Measurements from ENCODE around the gene IL4R.
"Not testable (repeated sequence)": the region's sequence is repeated elsewhere in the genome, so short reads cannot be mapped to it uniquely, and the experiment has no call there.

Gene IL4R

DNA sequence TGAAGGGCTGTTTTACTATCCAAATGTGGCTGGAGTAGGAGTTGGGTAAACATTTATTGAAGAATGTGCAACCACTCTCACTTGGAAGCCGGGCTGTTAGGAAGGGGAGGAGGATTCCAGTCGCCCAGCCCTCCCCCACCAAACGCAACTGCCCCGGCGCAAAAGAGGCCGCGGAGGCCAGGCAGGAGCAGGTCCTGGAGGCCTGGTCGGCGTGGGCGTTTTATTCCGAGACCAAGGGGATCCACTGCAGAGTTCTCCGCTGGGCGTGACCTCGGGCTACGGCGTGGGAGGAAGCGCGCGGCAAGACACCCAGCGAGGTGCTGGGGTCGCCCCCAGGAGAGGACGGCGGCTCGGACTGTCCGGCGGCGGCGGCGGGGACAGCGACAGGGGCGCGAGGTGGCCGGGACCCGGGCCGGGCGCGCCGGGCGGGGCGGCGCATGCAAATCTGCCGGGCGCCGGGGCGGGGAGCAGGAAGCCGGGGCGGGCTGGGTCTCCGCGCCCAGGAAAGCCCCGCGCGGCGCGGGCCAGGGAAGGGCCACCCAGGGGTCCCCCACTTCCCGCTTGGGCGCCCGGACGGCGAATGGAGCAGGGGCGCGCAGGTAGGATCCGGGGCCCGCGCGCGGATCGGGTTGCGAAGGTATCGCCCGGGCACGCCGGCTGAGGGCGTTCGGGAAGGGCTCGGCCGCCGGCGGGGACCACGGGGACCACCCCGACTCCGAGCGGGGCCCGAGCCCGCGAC, at the start of gene IL4R:
TSS of gene IL4R (plus strand) at position 553 of the 739 bp plus-strand sequence. CDS start 26,230 bp downstream, outside the sequence.
- DNase-seq, result no peak

DNA sequence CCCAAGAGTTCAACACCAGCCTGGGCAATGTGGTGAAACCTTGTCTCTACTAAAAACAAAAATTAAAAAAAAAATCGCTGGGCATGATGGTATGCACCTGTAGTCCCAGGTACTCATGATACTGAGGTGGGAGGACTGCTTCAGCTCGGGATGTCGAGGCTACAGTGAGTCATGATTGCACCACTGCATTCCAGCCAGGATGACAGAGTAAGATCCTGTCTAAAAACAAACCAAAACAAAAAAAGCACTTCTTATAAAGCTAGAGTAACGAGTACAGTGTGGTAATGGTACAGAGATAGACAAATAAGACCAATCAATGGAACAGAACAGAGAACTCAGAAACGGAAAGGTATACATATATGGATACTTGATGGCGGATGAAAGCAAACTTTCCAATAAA, 49.6 kb upstream of the IL4R start:
- no peak for DNase-seq

DNA sequence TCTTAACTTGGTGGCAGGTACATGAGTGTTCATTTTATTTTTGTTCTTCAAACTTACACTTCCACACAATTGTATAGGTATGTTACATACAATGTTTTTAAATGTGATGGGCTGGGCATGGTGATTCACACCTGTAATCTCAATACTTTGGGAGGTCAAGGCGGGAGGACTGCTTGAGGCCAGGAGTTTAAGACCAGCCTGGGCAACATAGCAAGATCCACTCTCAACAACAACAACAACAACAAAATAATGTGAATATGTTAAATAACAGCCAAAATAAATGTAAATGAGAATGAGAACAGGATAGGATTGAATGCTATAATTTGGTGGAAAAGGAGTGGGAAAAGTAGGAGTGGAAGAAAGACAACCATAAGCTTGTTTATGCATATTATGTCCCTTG, 47.8 kb upstream of the IL4R start:
- DNase-seq, result no peak

DNA sequence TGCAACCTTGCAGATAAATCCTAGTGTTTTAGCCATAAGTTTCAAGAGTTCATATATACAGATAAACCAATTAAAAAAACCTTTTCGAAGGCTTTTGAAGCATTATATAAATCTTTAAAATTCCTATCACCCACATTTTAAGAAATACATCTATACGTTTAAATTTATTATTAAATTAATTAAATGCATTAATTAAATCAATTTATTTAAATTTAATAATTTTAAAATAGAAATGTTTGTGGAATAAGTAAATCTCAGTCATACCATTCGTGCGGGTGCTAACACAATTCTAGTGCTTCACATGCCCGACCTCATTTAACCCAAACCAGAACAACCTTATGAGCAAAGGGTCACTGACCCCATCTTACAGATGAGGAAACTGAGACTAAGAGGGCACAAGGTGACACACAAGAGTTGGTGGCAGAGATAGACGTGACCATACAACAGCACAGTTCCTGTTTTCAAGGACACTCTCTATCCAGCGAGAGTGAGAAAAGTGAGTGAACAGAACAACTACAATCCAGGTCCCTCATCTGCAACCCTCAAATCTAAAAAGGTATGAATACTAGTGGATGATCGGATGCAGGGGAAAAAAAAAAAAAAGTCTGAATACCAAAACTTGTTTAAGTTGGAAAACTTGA, 46.6 kb upstream of the IL4R start:
- DNase-seq, result no peak

DNA sequence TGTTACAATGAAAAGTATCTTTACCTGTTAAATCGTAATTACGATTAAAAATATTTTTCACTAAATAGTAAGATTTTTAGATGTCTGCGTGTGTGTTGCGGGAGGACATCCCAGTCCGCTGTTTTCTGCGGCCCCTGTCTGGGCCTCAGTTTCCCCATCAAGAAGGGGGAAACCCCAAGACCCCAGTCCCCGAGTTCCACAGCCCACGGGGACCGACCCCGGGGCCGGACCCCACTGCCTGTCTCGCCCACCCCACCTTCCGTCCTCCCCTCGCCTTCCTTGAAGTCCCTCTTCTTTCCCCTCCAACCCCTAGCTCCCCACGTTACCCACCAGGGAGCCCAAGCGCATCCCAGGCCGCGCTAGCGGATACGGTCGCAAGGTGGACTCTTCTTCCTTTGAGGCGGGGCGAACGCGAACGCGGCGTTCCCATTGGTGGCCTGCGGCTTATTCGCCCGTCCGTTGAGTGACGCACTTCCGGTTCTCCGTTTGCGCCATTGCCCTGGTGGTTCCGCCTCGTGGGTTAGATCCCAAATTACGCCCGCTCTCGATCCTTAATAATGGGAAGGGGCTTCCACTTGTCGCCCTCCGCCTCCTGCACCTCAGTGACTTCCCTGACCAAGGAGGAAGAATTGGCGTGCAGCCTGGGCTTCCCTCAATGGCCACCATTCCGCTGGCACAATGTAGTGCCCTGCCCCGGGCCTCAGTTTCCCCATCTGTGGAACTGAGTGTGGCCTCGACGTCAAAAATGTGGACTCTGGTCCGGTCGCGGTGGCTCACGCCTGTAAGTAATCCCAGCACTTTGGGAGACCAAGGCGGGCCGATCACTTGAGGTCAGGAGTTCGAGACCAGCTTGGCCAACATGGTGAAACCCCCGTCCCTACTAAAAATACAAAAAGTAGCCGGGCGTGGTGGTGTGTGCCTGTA, 45.1 kb upstream of the IL4R start, which contains the start of gene NSMCE1:
TSS of gene NSMCE1 (minus strand) at position 397 of the 924 bp plus-strand sequence. CDS start 11,202 bp downstream, outside the sequence.
- peak; percentile 80 for DNase-seq

DNA sequence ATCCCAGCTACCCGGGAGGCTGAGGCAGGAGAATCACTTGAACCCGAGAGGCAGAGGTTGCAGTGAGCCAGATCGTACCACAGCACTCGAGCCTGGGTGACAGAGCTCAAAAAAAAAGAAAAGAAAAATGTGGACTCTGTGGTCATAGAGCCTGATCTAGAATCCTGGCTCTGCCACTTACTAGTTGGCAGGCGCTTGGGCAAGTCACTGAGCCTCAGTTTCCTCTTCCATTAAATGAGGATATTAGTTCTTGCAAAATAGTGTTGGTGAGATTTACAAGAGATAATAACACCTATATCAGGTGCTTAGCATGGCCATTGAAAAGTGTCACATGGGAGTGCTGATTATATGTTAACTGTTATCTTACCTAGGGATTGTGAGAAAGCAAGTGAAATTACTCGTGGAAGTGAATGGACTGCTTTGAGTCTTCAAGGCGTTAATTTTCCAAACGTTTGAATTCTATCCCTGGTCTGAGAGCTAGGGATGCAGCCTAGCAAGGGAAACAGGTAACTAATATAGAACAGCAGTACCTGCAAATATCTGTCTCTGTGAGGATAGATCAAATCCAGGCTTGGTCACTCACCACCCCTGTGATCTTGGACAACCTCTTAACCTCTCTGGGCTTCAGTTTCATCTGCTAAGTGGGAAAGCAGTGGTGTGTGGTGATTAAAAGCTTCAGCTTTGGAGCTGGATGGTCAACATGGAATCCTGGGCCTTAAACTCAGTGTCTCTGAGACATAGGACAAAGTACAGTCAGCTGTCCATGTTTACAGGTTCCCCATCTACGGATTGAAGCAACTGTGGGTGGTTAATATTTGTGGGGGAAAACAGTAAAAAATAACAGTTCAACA, 44.2 kb upstream of the IL4R start:
- DNase-seq, result no peak

DNA sequence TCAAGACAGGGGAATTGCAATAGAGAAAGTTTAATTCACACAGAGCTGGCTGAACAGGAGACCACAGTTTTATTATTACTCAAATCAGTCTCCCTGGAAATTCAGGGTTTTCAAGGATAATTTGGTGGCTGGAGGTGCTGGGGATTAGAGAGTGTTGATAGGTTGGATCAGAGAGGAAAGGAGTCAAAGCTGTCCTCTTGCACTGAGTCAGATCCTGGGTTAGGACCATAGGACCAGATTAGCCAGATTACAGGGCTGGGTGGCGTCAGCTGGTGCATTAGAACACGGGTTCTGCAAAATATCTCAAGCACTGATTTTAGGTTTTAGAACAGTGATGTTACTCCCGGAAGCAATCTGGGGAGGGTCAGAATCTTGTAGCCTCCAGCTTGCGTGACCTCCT, 43.4 kb upstream of the IL4R start:
- DNase-seq, result no peak

DNA sequence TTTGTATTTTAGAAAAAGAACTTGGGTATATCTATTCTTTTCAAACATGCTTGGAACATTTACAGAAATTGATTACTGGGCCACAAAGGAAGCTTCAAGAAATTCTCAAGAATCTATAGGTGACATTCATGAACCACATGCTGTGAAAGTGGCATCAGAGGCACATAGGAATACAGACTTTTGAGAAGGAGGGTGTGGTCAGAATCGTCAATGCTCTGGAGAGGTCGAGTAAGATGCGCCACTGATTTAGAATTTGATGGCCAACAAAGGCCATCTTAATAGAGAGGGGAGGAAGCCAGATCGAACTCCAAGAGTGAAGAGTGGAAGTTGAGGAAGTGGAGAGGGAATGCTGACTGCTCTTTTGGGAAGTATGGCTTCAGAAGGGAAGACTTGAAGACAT, 41.7 kb upstream of the IL4R start:
- DNase-seq, result no peak

DNA sequence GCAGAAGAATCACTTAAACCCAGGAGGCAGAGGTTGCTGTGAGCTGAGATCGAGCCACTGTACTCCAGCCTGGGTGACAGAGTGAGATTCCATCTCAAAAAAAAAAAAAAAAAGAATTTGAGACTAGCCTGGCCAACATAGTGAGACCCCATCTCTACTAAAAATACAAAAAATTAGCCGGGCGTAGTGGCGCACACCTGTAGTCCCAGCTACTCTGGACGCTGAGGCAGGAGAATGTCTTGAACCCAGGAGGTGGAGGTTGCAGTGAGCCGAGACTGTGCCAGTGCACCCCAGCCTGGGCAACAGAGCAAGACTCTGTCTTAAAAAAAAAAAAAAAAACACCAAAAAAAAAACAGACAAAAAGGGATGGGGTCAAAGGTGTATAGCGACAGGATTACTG, 41.1 kb upstream of the IL4R start:
- DNase-seq, result not testable (repeated sequence)

DNA sequence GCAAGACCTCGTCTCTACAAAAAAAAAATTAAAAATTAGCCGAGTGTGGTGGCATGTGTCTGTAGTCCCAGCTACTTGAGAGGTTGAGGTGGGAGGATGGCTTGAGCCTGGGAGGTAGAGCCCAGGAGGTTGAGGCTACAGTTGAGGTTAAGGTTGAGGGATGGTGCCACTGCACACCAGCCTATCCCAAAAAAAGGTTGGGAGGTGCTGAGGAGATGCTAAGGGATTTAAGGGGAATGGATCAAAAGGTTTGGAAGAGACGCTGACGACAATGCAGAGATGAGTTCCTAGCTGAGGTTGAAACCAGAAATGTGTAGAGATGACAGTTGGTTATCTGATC, 40.5 kb upstream of the IL4R start:
- no peak for DNase-seq

DNA sequence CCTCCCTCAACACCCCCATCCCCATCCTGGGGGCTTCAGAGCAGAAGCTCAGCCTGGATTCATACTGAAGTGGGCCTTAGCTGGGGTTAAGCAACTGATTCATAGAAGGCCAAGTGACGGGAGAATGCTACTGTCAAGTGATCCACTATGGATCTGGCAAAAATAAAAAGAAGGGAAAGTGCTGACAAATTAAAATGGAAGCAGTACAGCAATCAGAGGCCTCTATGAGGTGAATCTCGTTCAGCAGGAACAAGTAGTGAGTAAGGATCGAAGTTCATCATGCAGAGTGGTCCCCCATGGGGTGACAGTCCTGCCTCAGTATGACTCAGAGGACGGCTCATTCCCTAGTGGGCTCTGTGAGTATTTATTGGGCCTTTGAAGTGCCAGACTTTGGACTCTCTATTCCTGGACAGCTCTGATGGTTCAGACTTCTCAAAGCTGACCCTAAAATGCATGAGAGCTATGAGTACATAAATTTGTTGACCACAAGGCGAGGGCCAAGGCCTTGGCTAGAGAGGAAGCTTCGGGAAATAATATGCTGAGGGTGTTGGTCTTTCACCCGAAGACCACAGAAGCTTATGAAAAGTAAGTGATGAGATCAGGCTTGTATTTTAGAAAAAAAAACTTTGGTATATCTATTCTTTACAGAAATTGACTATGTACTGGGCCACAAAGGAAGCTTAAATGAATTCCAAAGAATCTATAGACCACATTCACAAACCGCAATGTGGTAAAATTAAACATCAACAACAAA, 39.9 kb upstream of the IL4R start:
- DNase-seq, result no peak

DNA sequence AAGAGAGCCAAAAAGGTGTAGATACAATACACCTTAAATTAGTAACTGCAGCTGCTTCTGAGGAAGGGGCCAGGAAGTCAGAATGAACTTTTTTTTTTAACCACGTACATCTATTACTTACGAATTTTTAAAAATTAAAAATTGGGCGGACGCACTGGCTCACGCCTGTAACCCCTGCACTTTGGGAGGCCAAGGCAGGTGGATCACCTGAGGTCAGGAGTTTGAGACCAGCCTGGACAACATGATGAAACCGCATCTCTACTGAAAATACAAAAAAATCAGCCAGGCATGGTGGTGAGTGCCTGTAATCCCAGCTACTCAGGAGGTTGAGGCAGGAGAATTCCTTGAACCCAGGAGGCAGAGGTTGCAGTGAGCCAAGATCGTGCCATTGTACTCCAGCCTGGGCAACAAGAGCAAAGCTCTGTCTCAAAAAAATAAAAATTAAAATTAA, 39.3 kb upstream of the IL4R start:
- not testable (repeated sequence) for DNase-seq

DNA sequence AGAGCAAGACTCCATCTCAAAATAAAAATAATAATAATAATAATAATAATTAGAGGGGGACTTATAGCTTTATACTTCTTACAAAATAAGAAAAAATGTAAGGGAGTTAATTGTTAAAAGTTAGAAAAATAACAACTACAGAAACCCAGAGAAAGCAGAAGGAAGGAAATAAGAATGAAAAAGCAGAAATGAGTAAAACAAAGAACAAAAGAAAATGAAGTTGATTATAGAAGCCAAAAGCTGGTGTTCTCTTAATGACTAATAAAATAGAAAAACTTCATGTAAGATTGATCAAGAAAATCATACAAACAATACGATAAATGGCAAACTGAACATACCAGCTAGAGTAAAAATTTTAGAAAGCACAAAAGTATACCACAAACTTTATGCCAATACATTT, 38.4 kb upstream of the IL4R start:
- no peak for DNase-seq

DNA sequence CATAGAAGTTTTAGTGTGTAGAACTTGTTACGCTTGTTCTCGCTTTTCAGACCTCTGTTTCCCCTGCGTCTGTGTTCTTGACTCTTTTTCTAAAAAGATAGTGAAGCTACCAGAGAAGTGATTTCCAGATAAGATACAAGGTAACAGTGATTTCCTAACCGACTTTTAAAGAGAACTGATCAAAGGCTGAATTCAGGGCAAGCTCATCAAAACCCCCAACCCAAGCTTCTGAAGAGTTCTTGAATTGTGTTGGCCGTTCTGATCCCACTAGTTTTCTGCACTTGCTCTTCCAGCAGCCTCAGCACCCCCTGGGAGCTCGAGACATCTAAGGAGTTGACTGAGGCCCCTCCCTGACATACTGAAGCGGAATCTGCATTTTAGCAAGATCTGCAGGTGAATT, 32.5 kb upstream of the IL4R start:
- DNase-seq, result no peak

DNA sequence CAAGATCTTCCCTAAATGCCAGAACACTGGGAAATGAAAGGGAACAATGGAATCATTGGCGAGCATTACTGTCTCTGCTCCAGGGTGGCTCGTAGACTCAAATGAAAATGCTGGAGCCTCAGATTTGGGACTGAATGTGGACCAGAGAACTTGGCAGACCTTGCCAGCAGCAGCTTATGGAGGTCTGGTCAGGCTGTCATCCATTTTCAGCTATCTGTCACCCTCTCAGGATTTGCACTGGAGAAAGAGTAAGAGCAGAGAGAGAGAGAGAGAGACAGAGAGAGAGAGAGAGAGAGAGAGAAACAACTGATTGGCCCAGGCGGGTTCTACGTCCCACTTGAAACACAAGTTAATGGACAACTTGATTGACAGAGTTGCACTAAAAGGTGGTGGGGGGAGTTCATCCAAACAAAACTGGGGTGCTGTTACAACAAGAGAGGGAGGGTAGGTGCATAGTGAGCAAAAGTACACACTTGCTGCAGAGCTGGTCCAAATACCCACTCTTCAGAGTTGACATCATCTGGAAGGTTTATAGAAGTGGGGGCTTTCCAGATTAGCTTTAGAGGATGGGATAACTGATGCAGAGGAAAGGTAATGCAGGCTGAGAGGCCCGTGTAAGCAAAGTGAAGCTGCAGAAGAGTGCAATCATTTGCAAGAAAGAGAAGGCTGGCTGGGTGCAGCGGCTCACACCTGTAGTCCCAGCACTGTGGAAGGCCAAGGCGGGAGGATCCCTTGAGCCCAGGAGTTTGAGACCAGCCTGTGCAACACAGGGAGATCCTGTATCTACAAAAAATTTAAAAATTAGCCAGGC, 28.7 kb upstream of the IL4R start:
- no peak for DNase-seq

DNA sequence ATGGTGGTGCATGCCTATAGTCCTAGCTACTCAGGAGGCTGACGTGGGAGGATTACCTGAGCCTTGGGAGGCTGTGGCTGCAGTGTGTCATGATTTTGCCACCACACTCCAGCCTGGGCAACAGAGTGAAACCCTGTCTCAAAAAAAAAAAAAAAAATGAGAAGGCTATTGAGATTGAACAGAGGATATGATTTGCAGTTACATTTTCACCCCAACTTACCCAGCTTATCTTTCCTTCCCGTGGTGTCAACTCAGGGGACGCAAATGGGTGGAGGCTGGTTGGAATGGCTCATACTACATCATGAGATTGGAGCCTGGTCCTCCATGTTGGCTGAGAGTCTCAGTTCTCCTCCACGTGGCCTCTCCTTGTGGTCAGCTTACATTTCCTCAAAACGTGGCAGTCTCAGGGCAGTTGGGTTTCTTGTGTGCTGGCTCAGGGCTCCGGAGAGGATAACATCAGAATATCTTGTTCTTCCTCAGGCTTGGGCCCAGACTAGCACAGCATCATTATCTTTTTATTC, 28.0 kb upstream of the IL4R start:
- no peak for DNase-seq

DNA sequence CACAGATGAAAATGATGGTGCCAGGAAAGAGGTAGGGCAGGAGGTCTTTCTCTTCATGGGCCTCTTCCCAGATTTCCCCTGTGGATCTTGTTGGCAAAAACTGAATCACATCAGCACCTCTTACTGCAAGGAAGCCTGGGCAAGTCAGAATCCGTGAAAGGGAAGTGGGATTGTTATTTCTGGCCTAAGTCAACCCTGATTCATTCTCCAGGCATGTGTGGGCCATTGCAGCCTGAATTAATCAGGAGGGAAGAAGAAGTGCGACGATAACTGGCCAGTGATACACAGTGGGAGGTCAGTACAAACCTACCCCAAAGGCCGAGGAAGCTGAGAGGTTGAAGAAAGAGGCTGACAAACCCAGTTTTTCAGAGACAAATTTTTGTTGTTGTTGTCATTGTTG, 27.3 kb upstream of the IL4R start:
- DNase-seq, result no peak

DNA sequence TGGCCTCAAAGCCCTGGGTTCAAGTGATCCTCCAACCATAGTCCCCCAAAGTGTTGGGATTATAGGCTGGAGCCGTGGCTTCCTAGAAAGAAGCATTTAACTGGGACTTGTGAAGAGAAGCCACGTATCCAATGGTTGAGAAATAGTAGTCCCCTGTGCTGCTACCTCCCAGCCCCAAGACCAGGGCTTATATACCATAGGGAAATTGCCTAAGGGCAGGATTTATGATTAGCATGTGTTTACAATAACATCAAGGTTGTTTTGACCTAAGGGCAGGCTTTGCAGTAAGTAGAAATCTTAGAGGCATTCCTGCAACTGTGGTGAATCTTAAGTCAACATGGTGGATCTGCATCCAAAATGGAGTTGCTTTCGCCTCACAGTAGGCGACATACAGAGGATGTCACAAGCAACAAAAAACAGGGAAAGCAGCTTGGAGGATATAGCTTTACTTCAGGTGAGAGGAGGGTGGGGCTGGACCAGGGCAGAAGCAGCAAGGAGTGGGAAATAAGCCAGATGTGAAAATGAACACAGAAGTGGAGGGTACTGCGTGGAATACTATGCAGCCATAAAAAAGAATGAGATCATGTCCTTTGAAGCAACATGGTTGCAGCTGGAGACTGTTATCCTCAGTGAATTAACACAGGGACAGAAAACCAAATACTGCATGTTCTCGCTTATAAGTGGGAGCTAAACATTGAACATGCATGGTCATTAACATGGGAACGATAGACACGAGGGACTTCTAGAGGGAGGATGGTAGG, 26.5 kb upstream of the IL4R start:
- DNase-seq, result no peak

DNA sequence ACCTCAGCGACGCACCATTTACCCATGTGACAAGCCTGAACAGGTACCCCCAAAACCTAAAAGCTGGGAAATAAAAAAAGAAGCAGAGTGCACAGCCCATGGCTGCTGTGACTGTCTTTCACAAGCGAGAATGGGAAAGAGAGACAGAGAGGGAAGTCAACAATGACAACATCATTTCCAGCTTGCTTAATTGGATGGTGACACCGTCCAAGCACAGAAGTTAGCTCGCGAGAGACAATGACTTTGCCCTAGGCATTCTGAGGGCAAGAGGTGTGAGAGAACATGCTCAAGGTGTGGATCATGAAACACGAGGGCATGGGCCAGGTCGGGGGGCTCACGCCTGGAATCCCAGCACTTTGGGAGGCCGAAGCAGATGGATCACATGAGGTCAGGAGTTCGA, 25.9 kb upstream of the IL4R start:
- no peak for DNase-seq

DNA sequence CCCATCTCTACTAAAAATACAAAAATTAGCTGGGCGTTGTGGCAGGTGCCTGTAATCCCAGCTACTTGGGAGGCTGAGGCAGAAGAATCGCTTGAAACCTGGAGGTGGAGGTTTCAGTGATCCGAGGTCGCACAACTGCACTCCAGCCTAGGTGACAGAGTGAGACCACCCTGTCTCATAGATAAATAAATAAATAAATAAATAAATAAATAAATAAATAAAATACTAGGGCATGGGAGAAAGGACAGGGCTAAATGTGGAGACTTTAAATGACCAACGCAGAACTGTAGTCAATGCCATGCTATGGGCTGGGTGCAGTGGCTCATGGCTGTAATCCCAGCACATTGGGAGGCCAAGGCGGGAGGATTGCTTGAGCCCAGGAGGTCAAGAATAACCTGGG, 25.5 kb upstream of the IL4R start:
- not testable (repeated sequence) for DNase-seq
